WERI-Rb-1 (cell line): ENCODE results near the gene ZNF507.
A peak's percentile ranks its signal among the peaks of the same experiment; 100 is the strongest.

ENCODE experiments used
- DNase-seq: peaks from one replicate; pipeline ENCODE4 v3.0.0-alpha.2; 2020
- H3K27ac ChIP-seq: fragments of 250-450 bp; sonication (Bioruptor Pico); 2 replicates; pipeline ENCODE4 v1.5.1; 2020; ENCODE audit warnings: mild to moderate bottlenecking, moderate library complexity
- H3K27me3 ChIP-seq: fragments of 250-450 bp; sonication (Bioruptor Pico); 2 replicates; pipeline ENCODE4 v1.5.1; 2021; ENCODE audit warnings: mild to moderate bottlenecking, low read depth, moderate library complexity; ENCODE audit not compliant: insufficient read depth, severe bottlenecking
- H3K36me3 ChIP-seq: fragments of 250-450 bp; sonication (Bioruptor Pico); 2 replicates; pipeline ENCODE4 v1.5.1; 2020; ENCODE audit warnings: mild to moderate bottlenecking, moderate library complexity
- H3K4me3 ChIP-seq: 2 replicates; pipeline ENCODE4 v1.5.1; 2011; ENCODE audit warnings: low read depth, mild to moderate bottlenecking, control low read depth, low read length
- H3K9me3 ChIP-seq: fragments of 250-450 bp; sonication (Bioruptor Pico); 2 replicates; pipeline ENCODE4 v1.5.1; 2021; ENCODE audit warnings: mild to moderate bottlenecking, moderate library complexity; ENCODE audit not compliant: severe bottlenecking
- TF ChIP-seq, protein P1 (sequence below): IDR thresholded peaks from 2 replicates; pipeline ENCODE4 v1.5.1; 2011; ENCODE audit warnings: low read depth, mild to moderate bottlenecking, control low read depth, inconsistent platforms, low read length

ZNF507 gene

DNA sequence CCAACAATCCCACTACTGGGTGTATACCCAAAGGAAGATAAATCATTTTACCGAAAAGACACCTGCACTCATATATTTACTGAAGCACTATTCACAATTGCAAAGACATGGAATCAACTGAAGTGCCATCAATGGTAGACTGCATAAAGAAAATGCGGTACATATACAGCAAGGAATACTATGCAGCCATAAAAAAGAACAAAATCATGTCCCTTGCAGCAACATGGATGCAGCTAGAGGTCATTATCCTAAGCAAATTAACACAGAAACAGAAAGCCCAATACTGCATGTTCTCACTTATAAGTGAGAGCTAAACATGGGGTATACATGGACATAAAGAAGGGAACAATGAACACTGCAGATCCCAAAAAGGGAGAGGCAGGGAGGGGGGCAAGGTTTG is 2.7 kb upstream of the ZNF507 start:
- no peak for DNase-seq
- TF ChIP-seq, protein P1, sequence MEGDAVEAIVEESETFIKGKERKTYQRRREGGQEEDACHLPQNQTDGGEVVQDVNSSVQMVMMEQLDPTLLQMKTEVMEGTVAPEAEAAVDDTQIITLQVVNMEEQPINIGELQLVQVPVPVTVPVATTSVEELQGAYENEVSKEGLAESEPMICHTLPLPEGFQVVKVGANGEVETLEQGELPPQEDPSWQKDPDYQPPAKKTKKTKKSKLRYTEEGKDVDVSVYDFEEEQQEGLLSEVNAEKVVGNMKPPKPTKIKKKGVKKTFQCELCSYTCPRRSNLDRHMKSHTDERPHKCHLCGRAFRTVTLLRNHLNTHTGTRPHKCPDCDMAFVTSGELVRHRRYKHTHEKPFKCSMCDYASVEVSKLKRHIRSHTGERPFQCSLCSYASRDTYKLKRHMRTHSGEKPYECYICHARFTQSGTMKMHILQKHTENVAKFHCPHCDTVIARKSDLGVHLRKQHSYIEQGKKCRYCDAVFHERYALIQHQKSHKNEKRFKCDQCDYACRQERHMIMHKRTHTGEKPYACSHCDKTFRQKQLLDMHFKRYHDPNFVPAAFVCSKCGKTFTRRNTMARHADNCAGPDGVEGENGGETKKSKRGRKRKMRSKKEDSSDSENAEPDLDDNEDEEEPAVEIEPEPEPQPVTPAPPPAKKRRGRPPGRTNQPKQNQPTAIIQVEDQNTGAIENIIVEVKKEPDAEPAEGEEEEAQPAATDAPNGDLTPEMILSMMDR: no peak
- H3K27ac ChIP-seq: no peak overlapping the region

DNA sequence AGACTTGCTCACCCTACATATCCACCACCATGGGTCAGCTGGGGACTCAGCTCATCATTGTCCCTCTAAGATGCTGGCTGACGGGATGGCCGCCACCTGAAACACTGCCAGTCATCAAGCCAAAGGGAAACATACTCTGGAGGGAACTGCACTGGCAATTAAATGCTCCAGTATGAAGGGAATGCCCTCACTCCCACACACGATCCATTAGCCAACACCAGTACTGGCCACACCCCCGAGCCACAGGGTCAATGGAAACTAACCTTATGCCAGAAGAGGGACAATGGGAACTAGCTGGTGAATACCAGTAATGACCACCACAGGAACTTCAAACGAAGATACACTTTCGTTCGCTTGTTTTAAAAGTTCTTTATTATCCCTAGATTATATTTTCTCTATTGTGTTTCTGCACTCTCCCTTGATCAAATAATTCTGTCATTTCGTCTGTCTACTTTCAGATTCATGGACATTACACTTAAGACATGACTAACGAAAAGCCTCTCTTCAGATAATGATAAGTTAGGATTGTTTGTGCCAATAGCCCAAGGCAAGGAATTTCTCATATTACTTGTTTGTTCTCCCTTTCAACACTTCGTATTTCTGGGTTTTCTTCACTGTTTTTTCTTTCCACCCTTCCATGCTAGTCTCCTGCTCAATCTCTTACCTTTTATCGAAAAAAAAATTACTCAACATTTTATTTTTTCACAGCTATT is 1.7 kb upstream of the ZNF507 start:
- no peaks in the 10 kb centered on the region for H3K27me3 ChIP-seq
- H3K4me3 ChIP-seq: no peak overlapping the region
- H3K27ac ChIP-seq: no peak overlapping the region
- TF ChIP-seq, protein P1: no peak
- H3K36me3 ChIP-seq: peaks cover 20% of the 10 kb centered on the region
- H3K9me3 ChIP-seq: peaks cover 4% of the 10 kb centered on the region
- no peak for DNase-seq

More for the DNA sequence above, 2.7 kb upstream of the ZNF507 start:
- peaks cover 4% of the 10 kb centered on the region for H3K9me3 ChIP-seq
- no peaks in the 10 kb centered on the region for H3K27me3 ChIP-seq
- peaks cover 10% of the 10 kb centered on the region for H3K36me3 ChIP-seq
- no peak overlapping the region for H3K4me3 ChIP-seq

DNA sequence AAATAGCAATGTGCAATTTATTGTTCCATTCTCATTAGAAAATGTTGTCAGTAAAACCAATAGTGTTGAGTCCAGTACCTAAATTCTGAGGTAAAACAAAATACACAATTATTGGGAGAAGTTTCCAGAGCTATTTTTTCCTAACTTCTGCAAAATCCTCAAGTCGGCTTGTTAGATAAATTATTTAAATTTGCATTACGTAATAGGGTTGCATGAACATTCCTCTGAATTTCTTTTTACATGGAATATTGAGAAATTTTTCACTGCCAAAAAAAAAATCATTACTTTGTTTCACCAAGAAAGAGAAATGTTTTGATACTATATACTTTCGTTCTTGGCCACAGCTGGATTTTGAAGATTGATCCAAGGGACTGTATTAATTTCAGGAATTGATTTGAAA is 1.5 kb downstream of the ZNF507 start:
- DNase-seq: no peak
- Histone ChIP-seq H3K9me3 (peaks cover 4% of the 10 kb centered on the region), H3K4me3 (peak overlapping the region; percentile 84), H3K36me3 (peaks cover 30% of the 10 kb centered on the region), H3K27ac (no peak overlapping the region), H3K27me3 (no peaks in the 10 kb centered on the region)
- TF ChIP-seq, protein P1: no peak

DNA sequence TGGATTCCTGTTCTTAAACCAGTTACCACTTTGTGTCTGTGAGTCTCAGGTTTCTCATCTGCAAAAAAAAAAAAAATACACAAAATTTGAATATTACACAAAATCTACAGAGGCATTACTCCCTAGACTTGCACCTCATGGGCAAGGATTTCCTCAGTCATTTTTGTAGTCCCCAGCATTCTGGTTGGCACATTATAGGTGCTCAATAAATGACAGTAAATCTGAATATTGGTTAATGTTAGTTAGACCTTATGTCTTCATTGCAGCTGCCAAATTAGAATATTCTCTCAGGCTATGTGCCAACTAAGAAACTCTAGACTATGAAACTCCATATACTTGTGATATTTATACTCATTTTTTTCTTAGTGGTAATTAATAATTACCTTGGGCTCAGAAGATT is 2.2 kb downstream of the ZNF507 start:
- H3K27me3 ChIP-seq: no peaks in the 10 kb centered on the region
- no peak overlapping the region for H3K27ac ChIP-seq
- TF ChIP-seq, protein P1: no peak
- H3K4me3 ChIP-seq: no peak overlapping the region
- peaks cover 34% of the 10 kb centered on the region for H3K36me3 ChIP-seq
- H3K9me3 ChIP-seq: peaks cover 4% of the 10 kb centered on the region
- no peak for DNase-seq

DNA sequence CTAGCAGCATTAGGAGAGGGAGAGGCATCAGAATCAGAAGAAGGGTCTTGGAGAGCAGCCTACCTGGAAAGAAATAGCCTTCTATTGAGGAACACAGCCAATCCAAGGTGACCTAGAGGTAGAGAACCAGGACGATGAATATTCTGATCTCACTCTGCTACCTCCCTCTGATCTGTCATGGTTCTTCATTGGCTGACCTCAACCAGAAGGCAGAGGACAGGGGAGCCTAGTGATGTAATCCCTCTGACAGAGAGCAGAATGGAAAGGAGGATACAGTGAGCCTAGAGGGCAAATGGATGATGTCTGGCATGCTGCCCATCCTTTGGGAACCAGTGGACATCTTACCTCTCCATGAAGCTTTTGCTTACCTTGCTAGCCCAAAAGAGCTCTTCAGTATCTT is 3.6 kb downstream of the ZNF507 start:
- DNase-seq: no peak
- H3K27ac ChIP-seq: no peak overlapping the region
- H3K27me3 ChIP-seq: no peaks in the 10 kb centered on the region
- H3K9me3 ChIP-seq: peaks cover 4% of the 10 kb centered on the region
- no peak overlapping the region for H3K4me3 ChIP-seq
- peaks cover 48% of the 10 kb centered on the region for H3K36me3 ChIP-seq
- TF ChIP-seq, protein P1: no peak
